SU-DHL-6 (cell line): ENCODE results near the gene ITIH5.

ENCODE experiments used
- CTCF ChIP-seq: fragments of 200-600 bp; sonication (generic); IDR thresholded peaks from one replicate; pipeline ENCODE4 v1.5.1; 2017; ENCODE audit warnings: antibody characterized with exemption, mild to moderate bottlenecking, low read length, moderate library complexity; ENCODE audit not compliant: insufficient read depth, poor library complexity, severe bottlenecking
- EZH2phosphoT487 ChIP-seq: fragments of 200-600 bp; sonication (generic), shearing (Covaris generic); conservative IDR thresholded peaks from 2 replicates; pipeline ENCODE4 v1.6.1; 2018; ENCODE audit warnings: mild to moderate bottlenecking, antibody characterized with exemption, low read length, moderate library complexity, mixed read lengths

GRCh38 chr10:7512487-7512886, 154.3 kb downstream of the ITIH5 start:
- TF ChIP-seq CTCF (no peak), EZH2phosphoT487 (no peak)
